Ishikawa (cell line): ENCODE measurements around the gene CEP131.

Experiments
- CEBPB ChIP-seq: IDR thresholded peaks from 2 replicates; pipeline ENCODE4 v1.6.1; 2012
- CREB1 ChIP-seq: IDR thresholded peaks from 2 replicates; pipeline ENCODE4 v1.6.1; 2012; ENCODE audit warnings: low read depth
- EGR1 ChIP-seq: IDR thresholded peaks from 2 replicates; pipeline ENCODE4 v1.6.1; 2012
- EP300 ChIP-seq: IDR thresholded peaks from 2 replicates; pipeline ENCODE4 v1.6.1; 2012; ENCODE audit warnings: borderline replicate concordance
- FOXM1 ChIP-seq: IDR thresholded peaks from 2 replicates; pipeline ENCODE4 v1.6.1; 2012; ENCODE audit warnings: low read depth, borderline replicate concordance
- NFIC ChIP-seq: IDR thresholded peaks from 2 replicates; pipeline ENCODE4 v1.6.1; 2012
- RAD21 ChIP-seq: IDR thresholded peaks from 2 replicates; pipeline ENCODE4 v1.6.1; 2012; ENCODE audit warnings: low read depth
- REST ChIP-seq: IDR thresholded peaks from 2 replicates; pipeline ENCODE4 v1.6.1; 2012; ENCODE audit warnings: low read depth, mild to moderate bottlenecking
- TAF1 ChIP-seq: IDR thresholded peaks from 2 replicates; pipeline ENCODE4 v1.6.1; 2012; ENCODE audit warnings: low read depth, mild to moderate bottlenecking
- TCF12 ChIP-seq: IDR thresholded peaks from 2 replicates; pipeline ENCODE4 v1.6.1; 2012; ENCODE audit warnings: low read depth
- TEAD4 ChIP-seq: IDR thresholded peaks from 2 replicates; pipeline ENCODE4 v1.6.1; 2012
- YY1 ChIP-seq: IDR thresholded peaks from 2 replicates; pipeline ENCODE4 v1.6.1; 2012; ENCODE audit warnings: low read depth
- ZBTB7A ChIP-seq: IDR thresholded peaks from 2 replicates; pipeline ENCODE4 v1.6.1; 2012; ENCODE audit warnings: low read depth
- TF ChIP-seq, protein P1 (sequence below): IDR thresholded peaks from 2 replicates; pipeline ENCODE4 v1.6.1; 2012
- TF ChIP-seq, protein P2 (sequence below): IDR thresholded peaks from 2 replicates; pipeline ENCODE4 v1.6.1; 2012

CEP131 gene

DNA sequence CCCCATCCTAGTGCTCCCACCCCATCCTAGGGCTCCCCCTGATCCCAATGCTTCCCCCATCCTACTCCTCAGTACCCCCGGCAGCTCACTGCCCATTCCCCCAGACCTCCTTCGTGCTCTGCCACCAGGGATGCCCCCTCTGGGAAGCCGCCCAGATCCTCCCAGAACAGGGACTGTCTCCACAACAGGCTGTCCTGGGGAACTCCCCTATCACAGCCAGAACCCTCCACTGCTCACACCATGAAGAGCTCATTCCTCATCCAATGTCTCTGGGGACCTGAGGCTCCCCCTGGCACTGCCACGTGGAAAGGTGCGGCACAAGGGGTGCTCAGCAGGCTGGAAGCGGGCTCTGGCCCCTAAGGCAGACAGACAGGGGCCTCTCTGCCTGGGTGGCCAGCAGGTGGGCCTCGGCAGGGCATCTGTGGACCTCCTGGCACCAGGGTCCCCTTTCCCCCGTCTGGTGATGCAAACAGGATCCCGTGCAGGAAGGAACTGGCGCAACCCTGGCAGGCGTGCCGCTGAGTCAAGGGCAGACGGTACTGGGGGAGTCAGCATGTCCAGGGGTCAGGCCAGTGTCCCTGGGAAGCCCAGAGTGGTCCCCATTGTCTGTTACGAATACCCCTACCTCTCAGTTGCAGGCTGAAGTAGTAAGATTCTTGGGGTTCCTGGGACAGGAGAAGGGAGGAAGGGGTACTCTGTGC, 72.2 kb downstream of the CEP131 start:
- no peak for TF ChIP-seq REST
- no peak for TF ChIP-seq EP300
- no peak for TF ChIP-seq TEAD4
- no peak for TF ChIP-seq TAF1
- TF ChIP-seq FOXM1: no peak
- no peak for TF ChIP-seq EGR1
- TF ChIP-seq NFIC: no peak

DNA sequence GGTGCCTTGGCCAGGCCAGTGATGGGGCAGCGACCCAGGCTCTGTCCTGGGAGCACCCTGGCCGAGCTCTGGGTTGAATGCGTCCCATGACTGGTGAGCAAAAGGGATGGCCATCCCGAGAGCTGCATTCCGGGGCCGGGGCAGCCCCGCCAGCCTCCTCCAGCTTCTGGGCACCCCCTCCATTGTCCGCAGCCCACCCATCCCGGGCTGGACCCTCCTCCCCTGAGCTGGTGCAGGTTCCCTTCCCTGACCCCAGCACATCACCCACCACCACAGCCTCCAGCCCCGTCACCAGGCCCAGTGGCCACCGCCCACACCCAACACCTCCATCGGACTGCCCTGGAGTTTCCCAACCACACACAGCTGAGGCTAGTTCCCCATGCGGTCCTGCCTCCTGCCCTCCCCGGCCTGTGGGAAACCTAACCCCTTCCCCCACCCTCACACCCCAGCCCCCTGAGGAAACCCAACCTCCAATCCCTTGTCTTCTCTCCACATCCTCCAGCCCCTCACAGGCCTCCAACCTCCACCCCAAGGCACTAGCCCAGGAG, 73.7 kb downstream of the CEP131 start:
- TF ChIP-seq ZBTB7A (no peak), NFIC (no peak), EP300 (no peak), EGR1 (no peak), TCF12 (no peak), FOXM1 (no peak), CREB1 (no peak), YY1 (no peak), CEBPB (no peak), REST (no peak), RAD21 (no peak), TEAD4 (no peak), TAF1 (no peak)
- TF ChIP-seq, protein P1, sequence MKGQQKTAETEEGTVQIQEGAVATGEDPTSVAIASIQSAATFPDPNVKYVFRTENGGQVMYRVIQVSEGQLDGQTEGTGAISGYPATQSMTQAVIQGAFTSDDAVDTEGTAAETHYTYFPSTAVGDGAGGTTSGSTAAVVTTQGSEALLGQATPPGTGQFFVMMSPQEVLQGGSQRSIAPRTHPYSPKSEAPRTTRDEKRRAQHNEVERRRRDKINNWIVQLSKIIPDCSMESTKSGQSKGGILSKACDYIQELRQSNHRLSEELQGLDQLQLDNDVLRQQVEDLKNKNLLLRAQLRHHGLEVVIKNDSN: no peak
- TF ChIP-seq, protein P2, sequence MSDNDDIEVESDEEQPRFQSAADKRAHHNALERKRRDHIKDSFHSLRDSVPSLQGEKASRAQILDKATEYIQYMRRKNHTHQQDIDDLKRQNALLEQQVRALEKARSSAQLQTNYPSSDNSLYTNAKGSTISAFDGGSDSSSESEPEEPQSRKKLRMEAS: no peak

DNA sequence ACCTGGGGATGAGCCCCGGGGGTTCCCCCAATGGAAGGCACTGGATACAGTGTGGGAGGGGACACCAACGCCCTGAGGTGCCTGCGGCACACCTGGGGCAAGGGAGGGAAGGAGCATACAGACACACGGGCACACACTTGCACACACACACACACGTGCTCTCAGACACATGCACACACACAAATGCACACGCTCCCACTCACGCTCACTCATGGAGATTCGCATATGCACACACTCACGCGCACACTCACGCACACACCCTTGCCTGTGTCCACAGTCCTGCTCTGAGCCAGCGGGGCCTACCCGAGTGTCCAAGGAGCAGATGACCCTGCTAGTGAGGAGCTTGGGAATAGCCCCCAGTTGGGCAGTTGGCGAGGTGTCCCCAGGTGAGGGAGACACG, 74.2 kb downstream of the CEP131 start:
- TF ChIP-seq EGR1: no peak
- no peak for TF ChIP-seq REST
- no peak for TF ChIP-seq TCF12
- no peak for TF ChIP-seq CREB1
- TF ChIP-seq NFIC: no peak
- TF ChIP-seq YY1: no peak
- no peak for TF ChIP-seq TAF1
- TF ChIP-seq, protein P2: no peak
- no peak for TF ChIP-seq CEBPB
- TF ChIP-seq TEAD4: no peak
- TF ChIP-seq FOXM1: no peak
- TF ChIP-seq EP300: no peak
- TF ChIP-seq, protein P1: no peak
- no peak for TF ChIP-seq ZBTB7A
- no peak for TF ChIP-seq RAD21

DNA sequence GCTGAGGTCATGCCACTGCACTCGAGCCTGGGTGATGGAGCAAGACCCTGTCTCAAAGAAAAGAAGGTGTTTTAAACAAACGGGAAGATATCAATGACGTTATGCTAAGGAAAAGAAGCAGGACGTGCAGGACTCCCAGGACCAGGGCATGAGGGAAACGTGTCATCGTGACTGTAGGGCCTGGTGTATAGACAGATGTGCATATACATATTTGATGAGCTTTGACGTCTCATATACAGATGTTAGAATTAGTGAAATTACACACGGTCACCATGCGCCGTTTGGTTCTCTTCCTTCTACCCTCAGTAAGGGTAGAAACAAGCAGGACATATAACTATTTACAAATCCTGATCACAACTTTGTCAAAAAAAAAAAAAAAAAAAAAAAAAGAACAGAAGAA, 75.1 kb downstream of the CEP131 start:
- TF ChIP-seq NFIC (no peak), TAF1 (no peak), FOXM1 (no peak)
- TF ChIP-seq, protein P1: no peak
